Smooth muscle cell of the brain vasculature (primary cell): ENCODE measurements around the gene RBMX2.
"Not testable (repeated sequence)": the region's sequence is repeated elsewhere in the genome, so short reads cannot be mapped to it uniquely, and the experiment has no call there.

ENCODE experiments used
- DNase-seq: peaks from one replicate; pipeline ENCODE4 v3.0.0-alpha.2; 2012; ENCODE audit warnings: low read depth, low spot score

RBMX2 gene, protein sequence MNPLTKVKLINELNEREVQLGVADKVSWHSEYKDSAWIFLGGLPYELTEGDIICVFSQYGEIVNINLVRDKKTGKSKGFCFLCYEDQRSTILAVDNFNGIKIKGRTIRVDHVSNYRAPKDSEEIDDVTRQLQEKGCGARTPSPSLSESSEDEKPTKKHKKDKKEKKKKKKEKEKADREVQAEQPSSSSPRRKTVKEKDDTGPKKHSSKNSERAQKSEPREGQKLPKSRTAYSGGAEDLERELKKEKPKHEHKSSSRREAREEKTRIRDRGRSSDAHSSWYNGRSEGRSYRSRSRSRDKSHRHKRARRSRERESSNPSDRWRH

DNA sequence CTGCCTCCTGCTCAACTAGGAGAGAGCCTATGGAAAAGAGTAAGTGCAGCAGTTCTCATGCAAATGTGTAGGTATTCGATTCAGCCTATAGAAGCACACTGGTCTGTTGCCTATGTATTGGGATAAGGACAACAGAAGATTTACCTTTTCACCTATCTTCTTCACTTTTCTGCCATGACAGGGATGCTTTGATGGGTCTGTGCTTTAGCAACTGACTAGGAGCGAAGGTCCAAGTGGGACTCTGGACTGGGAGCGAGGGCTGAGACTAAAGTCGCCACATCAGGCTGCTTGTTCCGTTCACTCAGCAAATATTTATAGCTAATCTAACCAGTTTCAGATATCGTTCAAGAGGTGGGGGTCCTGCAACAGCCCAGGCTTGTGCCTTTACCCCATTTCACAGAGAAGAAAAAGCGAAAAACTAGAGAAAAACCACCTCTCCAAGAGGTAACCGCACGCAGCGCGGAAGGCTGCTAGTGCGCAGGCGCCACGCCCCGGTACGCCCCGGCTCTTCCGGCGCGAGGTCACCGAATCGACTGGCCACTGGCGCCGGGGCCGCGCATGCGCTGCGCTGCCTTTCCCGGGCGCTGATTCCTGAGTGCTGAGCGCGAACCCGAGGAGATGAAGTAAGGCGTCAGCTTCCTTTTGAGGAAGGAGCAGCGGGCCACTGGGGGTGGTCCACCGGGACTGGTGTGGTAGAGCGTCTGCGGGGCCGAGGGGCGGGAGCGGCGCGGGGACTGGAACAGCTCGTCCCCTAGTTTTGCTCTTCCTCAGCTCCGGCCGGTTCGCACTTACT is at the start of gene RBMX2:
Gene RBMX2 (plus strand): TSS at position 573 of the 793 bp plus-strand sequence. CDS start 46 bp downstream, at position 619.
- no peak for DNase-seq

DNA sequence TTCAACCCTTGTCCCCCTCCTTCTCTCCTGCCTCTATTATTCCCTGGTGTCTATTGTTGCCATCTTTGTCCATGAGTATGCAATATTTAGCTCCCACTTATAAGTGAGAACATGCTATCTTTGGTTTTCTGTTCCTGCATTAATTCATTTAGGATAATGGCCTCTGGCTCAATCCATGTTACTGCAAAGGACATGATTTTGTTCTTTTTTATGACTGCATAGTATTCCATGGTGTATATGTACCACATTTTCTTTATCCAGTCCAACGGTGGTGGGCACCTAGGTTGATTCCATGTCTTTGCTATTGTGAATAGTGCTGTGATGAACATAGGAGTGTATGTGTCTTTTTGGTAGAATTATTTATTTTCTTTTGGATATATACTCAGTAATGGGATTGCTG is 49.7 kb upstream of the RBMX2 start:
- not testable (repeated sequence) for DNase-seq

DNA sequence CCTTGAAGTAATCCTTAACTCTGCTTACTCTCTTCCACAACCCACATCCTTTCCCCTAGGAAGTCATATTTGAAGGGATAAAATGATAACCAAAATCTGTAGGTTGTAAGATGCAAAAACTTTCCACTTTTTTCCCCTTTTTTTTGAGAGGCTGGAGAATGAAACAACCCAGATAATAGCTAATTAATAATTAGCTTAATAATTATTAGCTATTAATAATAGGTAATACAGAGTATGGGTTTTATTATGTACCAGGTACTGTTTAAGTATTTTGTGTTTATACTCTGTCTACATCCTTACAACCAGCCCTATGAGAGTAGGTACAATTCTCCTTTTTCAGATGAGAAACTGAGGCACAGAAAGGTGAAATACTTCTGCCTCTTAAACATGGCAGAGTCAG is 25.7 kb upstream of the RBMX2 start:
- DNase-seq, result no peak

DNA sequence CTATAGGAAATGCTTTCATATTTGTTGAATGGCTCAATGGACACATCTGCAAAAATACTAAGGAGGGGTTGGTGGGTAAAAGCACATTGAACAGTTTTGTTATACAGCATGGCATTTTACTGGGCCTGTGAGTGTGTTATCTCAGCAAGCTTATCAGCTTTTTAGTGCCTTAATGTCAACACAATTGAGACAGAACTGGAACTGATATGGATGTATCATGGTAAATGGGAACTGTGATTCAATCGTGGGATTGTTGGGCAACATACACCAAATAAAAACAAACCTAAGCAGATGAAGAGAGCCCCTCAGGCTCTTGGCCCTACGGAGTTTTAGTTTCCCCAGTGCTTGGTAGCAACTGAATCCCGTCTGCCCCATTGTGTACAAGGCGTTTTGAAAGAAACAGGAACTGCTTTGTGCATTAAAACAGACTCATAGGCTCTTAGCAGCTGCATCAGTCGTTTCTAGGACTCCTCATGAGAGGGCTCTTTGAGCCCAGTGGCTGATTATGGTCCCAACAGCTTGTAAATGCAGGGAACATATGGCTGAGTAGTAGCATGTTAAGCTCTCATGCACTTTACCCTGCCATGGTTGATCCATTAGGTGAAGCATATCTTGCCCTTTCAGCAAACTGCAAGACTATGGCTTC is 23.6 kb upstream of the RBMX2 start:
- no peak for DNase-seq

DNA sequence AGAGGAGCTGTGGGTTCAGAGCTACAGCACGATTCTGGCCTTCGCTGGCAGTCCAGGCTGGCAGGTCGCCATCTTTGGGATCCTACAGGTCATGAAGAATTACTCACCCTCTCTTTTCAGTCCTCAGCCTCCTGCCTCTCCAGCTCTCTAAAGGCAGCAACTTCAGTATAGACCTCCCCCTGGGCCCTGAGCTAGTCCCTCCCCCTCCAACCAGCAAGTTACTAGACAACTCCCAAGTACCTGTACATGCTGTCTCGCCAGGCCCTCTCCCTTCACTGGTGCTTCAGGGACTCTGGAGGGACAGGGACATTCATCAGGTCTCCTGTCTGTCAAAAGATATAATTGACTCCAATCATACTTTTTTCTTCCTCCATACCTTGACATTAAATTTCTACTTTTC is 16.3 kb upstream of the RBMX2 start, which contains the start of gene GPR119:
Gene GPR119 (minus strand): TSS at position 155 of the 400 bp plus-strand sequence. CDS start 227 bp downstream, outside the sequence.
- no peak for DNase-seq

DNA sequence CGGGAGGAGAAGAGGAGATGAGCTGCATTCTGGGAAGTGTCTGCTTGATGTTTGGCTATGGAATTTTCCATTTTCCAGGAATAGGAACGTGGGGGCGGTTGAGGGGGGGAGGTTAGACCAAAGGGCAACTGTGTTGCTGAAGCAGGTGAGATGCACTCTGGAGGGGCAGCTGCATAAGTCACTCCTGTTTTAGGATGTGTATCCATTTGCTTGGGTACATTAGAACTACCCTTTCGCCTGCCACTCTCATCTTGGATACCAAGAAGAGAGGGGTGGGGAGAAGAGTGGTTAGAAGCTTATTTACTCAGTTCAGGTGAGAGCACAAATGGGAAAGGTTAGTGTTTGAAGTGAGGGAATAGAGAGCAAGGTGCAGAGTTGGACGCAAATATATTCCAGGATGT is 15.4 kb upstream of the RBMX2 start:
- no peak for DNase-seq

DNA sequence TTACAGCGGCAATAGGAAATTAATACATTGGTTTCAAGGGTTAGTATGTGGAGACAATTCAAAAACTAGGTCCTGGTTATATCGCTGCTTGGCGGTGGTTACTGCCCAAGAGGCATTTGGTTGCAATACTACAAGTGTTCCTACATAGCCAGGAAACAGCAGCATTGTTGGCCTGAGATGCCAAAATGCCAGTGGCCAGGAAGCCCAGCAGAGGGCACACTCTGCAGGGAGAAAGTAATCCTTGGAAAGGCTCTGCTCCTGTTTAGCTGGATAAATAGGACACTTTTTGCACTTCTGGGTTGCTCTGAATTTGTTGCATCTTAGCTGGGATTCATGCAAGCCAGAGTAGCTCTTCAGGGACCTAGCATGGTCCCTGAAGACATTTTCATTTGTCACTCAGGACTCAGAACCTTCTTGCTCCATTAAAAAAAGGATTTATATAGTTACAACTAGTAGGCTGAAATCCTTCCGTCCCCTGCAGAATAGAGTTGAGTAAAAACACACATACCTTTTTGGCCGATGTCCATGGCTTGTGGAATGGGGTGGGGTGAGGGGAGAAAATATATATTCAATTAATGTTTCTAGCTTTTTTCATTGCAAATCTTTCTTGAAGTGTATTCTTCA is 8.2 kb upstream of the RBMX2 start:
- DNase-seq, result no peak

DNA sequence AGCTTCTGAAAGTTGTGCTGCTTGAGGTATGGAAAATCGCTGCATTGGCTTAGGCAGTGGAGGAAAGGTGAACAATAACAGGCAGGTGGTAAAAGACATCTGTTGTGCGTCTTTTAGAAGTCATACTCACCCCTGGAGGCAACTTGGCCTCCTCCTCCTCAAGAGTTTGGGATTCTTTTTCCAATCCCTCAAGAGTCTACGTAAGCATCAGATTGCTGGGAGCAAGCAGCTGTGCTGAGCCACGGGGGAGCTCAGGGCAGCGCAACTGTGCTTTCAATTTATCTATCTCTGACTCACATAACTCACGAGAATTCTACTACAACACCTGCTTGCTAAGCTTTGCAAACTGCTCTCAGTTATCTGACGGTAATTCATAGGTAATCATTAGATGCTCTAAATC is 6.4 kb upstream of the RBMX2 start:
- no peak for DNase-seq

DNA sequence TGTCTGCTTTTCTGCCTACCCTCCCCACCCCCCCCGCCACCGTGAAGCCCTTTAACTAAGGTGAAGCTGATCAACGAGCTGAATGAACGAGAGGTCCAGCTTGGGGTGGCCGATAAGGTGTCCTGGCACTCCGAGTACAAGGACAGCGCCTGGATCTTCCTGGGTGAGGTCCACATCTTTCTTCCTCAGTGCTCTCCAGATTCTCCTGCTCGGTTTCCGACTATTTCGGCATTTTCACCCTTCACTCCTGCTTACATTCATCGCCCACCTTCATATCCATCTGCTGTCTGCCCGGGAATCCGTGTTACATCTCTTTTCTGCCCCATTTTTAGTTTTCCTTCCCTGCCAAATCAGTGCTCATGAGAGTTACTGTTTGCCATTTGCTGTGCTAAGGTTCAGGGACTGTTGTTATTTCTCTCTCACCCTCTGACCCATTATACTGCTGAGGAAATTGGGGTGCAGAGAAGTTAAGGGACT is 459 bp downstream of the RBMX2 start:
- no peak for DNase-seq

DNA sequence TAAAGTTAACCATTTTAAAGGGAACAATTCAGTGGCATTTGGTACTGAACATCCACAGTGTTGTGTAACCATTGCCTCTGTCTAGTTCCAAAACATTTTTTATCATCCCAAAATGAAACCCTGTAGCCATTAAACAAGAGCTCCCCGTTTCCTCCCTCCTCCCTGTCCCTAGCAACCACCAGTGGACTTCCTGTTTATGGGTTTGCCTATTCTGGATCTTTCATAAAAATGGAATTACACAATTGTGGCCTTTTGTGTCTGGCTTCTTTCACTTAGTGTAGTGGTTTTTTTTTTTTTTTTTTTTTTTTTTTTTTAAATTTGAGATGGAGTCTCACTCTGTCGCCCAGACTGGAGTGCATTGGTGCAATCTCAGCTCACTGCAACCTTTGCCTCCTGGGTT is 11.6 kb downstream of the RBMX2 start:
- no peak for DNase-seq

DNA sequence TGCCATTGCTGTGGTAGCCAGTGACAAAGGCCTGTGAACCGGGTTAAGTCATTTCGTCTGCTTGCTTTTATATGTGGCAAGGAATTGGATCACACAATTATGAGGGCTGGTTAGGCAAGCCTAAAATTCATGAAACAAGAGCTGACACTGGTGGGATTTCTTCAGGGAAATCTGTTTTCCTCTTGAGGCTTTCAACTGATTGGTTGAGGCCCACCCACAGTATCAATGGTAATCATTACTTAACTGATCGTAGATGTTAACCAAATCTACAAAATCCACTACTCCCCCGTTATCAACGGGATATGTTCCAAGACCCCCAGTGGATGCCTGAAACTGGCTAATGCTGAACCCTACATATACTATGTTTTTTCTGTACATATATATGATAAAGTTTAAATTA is 13.0 kb downstream of the RBMX2 start:
- no peak for DNase-seq

DNA sequence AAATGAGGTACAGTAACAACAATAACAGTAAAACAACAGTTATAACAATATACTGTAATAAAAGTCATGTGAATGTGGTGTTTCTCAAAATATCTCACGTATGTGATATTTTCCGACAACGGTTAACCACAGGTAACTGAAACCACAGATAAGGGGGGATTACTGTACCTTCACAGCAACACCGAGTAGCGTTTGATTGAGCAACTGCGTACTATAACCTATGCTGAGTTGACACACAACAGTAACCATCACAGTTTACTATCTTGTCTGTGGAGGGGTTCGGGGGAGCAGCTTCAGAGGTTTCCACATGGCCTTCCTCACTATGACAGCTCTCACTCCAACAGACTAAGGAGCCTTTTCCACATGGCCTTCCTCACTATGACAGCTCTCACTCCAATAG is 13.4 kb downstream of the RBMX2 start:
- no peak for DNase-seq

DNA sequence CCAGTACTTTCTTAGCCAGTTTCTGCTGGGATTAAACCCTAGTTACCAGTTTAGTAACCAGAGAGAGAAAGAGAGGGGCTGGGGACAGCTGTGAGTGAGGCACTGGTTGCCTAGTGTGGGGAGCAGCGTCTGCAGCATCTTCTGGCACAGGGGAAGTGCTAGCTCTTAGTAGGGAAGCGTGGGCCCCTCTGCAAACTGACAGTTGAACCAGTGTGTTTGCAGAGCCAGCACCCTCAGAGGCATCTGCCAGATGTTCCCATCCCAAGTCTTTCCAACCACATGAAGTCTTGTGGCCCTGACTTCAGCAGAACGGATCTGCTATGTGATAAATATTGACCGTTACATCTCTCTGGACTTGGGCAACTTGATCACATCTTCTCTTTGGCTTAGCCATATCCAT is 15.0 kb downstream of the RBMX2 start:
- no peak for DNase-seq

DNA sequence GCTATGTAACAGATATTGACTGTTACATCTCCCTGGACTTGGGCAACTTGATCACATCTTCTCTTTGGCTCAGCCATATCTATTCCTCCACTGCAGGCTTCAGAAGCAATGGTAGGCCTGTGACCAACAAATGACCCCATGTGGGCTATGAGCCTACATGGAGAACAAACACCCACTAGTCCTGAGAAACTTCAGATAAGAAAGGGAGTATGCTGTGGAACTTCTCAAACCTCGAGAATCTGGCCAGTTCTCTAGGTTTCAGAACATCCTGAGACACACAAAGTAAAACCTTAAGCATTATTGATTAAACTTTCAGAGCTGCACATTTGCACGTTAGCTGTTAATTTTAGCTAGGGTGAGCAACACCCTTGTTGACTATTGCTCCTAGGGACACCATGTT is 16.3 kb downstream of the RBMX2 start:
- DNase-seq, result no peak

DNA sequence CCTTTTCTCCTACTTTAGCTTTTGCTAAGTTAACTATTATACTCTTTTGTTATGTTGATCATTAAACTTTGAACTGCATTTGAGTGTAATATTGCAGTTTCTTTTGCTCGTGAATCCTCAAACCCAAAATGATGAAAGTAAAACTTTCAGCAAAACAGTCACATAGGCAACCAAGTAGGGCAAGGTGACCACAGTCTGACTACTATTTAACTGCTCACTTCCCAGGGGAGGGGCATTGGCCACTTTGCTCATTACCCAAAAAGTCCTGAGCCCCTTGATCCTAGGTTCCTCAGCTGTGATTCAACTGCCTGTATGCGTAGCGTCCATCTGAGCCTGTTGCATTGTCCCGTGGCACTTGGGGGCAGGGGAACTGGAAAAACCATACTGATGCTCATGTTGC is 17.0 kb downstream of the RBMX2 start:
- no peak for DNase-seq

DNA sequence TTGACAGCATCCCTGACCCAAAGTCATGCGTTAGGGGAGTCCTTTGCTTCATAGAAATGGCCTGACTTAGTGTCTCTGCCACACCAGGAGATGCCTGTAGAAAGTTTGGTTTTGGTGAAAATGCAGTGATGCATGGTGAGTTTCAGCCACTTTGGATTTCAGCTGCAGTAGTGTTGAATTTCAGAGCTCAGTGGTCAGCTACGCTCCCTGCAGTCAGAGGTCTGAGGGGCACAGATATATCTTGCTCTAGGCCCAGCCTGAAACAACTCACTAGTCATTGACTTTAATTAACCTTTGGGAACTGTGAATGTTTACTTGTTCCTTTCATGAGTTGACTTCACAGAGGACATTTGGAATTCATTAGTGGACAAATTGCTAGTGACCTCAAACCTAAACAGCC is 17.5 kb downstream of the RBMX2 start:
- no peak for DNase-seq

DNA sequence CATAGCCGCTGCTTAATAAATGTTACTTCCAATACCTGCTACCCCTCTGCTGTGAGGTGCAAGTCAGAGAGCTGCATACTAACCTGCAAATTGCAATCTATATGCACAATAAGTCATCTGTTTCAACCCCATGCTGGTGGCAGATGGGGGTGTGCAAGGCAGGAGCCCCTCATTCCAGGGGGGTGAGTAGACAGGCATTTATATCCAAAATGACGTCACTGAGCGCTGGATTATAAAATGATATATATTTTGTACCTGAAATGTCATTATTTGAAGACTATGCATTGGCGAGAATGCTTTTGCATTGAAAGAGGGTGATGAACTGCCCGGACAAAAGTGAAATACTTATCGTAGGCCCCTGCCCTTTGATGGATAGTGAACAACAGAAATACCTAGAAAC is 24.7 kb downstream of the RBMX2 start:
- DNase-seq, result no peak

DNA sequence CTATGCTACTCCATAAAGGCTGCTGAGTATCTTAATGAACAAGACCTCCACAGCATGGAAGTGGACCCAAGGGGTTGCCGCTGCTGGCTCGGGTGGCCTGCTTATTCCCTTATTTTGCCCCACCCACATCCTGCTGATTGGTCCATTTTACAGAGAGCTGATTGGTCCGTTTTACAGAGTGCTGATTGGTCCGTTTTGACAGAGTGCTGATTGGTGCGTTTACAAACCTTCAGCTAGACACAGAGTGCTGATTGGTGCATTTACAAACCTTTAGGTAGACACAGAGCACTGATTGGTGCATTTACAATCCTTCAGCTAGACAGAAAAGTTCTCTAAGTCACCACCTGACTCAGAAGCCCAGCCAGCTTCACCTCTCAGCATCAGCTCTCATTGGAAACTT is 27.4 kb downstream of the RBMX2 start:
- DNase-seq, result not testable (repeated sequence)

DNA sequence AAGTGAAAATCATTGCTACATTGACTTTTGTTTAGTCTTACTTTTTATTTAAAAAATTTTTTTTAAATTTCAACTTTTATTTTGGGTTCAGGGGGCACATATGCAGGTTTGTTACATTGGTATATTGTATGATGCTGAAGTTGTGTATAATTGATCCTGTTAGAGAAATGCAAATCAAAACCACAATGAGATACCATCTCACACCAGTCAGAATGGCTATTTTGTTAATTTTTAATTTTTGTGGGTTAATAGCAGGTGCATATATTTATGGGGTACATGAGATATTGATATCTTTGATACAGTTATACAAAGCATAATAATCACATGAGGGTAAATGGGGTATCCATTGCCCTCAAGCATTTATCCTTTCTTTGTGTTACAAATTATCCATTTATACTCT is 34.1 kb downstream of the RBMX2 start:
- no peak for DNase-seq

DNA sequence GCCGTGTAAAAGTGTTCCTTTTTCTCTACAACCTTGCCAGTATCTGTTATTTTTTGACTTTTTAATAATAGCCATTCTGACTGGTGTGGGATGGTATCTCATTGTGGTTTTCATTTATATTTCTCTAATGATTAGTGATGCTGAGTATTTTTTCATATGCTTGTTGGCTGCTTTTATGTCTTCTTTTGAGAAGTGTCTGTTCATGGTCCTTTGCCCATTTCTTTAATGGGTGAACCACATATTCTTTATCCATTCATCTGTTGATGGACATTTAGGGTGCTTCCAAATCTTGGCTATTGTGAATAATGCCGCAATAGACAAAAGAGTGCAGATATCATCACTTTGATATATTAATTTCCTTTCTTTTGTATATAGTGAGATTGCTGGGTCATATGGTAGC is 36.2 kb downstream of the RBMX2 start:
- not testable (repeated sequence) for DNase-seq

DNA sequence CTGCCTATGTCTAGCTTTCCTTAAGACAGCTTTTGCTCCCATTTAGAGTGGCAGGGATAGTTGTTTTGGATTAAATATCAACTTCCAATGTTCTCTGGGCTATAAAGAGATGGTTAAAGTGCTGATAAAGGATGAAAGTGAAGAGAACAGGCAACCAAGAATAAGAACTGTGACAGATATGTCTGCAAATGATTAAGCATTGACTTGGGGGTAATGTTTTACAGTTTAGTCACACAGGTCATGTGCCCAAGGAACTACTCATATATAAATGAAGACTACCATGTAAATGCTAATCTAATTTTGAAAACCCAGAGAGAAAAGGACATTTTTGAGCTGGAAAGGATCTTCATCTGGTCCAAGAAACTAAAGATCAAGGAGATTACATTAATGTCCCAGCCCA is 42.1 kb downstream of the RBMX2 start:
- no peak for DNase-seq
